ENCODE data around the gene BMERB1. TPM values are rescaled to one million over a fixed set of nuclear protein-coding genes. Genes with fewer than 3 reads are reported as not detected.

BMERB1 gene
- polyA plus RNA-seq, 1 donor (not counting 4 experiments of a cell fraction or from before 2014, with no cell fraction given) = 7.8 TPM

DNA sequence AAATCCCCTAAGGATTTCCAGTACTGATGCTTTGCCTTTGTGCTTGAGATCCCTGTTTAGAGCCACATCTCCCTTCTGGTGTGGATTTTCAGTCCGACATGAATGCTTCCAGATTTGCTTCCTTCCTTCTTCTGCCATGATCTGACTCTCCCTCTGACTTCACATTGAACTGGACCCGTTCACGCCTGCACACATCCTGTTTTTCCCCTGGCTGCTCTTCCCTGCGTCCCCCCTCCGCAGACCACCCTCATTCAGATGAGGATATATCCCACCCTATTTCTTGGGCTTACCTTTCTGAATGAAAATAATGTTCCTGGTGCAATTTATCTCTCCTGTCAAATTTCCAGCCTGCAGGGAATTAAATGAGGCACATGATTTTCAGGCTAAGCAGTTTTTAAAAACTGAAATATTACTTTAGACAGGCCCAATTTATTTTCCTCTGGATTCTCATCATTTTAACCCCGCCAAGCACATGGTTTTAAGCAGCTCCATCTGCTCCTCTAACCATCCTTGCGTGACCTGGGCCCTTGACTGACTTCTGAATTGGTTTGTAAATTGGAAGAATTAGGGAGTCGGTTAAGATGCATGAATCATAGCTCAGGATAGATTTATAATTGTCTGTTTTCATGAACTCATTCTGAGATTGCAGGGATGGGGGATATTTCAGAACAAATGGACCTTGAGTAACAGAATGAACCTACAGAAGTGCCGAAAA is 59.2 kb downstream of the BMERB1 start:
- Histone ChIP-seq H3K27ac (ENCODE audit: control insufficient read depth, insufficient read depth, low read length) (no peak overlapping the region), H3K79me2 (ENCODE audit: control insufficient read depth, insufficient read depth, low read length) (no peaks in the 10 kb centered on the region), H3K4me3 (ENCODE audit: control insufficient read depth in 2 of 3, extremely low read depth in 1 of 3, insufficient read depth in 2 of 3, low read depth in 1 of 3, low read length in 3 of 3) (no peak overlapping the region), H3K4me1 (ENCODE audit: control insufficient read depth, extremely low read depth, insufficient read depth, low read length) (peaks cover 3% of the 10 kb centered on the region), H3K4me2 (ENCODE audit: control insufficient read depth, extremely low read depth, insufficient read depth, low read depth, low read length) (no peak overlapping the region), H2AFZ (ENCODE audit: control insufficient read depth, low read length) (no peak overlapping the region), H3K9me3 (ENCODE audit: control insufficient read depth, low read depth, low read length) (no peaks in the 10 kb centered on the region), H3K36me3 (ENCODE audit: control insufficient read depth in 2 of 2, extremely low read depth in 1 of 2, insufficient read depth in 2 of 2, low read length in 2 of 2) (no peaks in the 10 kb centered on the region), H3K27me3 (ENCODE audit: control insufficient read depth, extremely low read depth, insufficient read depth, low read length) (no peaks in the 10 kb centered on the region), H3K9ac (ENCODE audit: control insufficient read depth, extremely low read depth, insufficient read depth, low read length) (no peak overlapping the region), H3K9me1 (ENCODE audit: control insufficient read depth, extremely low read depth, insufficient read depth, low read length) (no peaks in the 10 kb centered on the region), H4K20me1 (ENCODE audit: control insufficient read depth, extremely low read depth, insufficient read depth, low read length) (no peaks in the 10 kb centered on the region)
- no peak for DNase-seq (ENCODE audit: low read depth, low spot score)
- no peak for TF ChIP-seq EZH2 (IDR thresholded peaks at IDR 0.05; ENCODE audit: low read length)
- no peak for TF ChIP-seq CTCF (optimal IDR thresholded peaks at IDR 0.05 in 1 of 3, IDR thresholded peaks at IDR 0.05 in 1 of 3, conservative IDR thresholded peaks at IDR 0.05 in 1 of 3; ENCODE audit: extremely low read depth in 1 of 3, insufficient read depth in 2 of 3, low read length in 3 of 3)
- no peak for FAIRE-seq
- dilution Hi-C loops (cut with MboI; ENCODE audit: extremely low pct_ligation_motif_present, low sequenced_read_pairs) = no loop called here

DNA sequence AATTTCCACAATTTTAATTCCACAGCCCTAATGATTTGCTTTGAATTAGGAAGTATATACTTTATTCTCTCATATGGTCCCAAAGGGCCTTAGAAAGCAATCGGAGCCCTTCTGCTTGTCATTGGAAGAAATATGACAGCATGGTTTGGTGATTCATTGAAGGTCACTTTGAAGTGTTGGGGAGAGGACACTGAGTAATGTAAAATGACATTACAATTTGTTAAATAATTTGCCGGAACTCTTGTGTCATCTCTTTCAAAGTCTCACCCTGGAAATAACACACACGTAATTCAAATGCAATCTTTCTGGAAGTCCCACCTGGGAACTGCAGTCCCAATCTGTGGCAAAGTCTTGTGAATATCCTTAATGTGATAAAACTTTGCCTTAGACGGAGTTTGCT is 59.8 kb downstream of the BMERB1 start:
- no peaks in the 10 kb centered on the region for H3K9me1 ChIP-seq (ENCODE audit: control insufficient read depth, extremely low read depth, insufficient read depth, low read length)
- dilution Hi-C loops (cut with MboI; ENCODE audit: extremely low pct_ligation_motif_present, low sequenced_read_pairs) = no loop called here
- no peak overlapping the region for H3K4me3 ChIP-seq (ENCODE audit: control insufficient read depth in 2 of 3, extremely low read depth in 1 of 3, insufficient read depth in 2 of 3, low read depth in 1 of 3, low read length in 3 of 3)
- no peak overlapping the region for H3K4me2 ChIP-seq (ENCODE audit: control insufficient read depth, extremely low read depth, insufficient read depth, low read depth, low read length)
- H3K79me2 ChIP-seq (ENCODE audit: control insufficient read depth, insufficient read depth, low read length) = no peaks in the 10 kb centered on the region
- TF ChIP-seq EZH2 (IDR thresholded peaks at IDR 0.05; ENCODE audit: low read length) = no peak
- TF ChIP-seq CTCF (optimal IDR thresholded peaks at IDR 0.05 in 1 of 3, IDR thresholded peaks at IDR 0.05 in 1 of 3, conservative IDR thresholded peaks at IDR 0.05 in 1 of 3; ENCODE audit: extremely low read depth in 1 of 3, insufficient read depth in 2 of 3, low read length in 3 of 3) = no peak
- DNase-seq (ENCODE audit: low read depth, low spot score) (no peak), FAIRE-seq (no peak)
- no peaks in the 10 kb centered on the region for H4K20me1 ChIP-seq (ENCODE audit: control insufficient read depth, extremely low read depth, insufficient read depth, low read length)
- H3K27me3 ChIP-seq (ENCODE audit: control insufficient read depth, extremely low read depth, insufficient read depth, low read length) = no peaks in the 10 kb centered on the region
- no peak overlapping the region for H3K9ac ChIP-seq (ENCODE audit: control insufficient read depth, extremely low read depth, insufficient read depth, low read length)
- H3K36me3 ChIP-seq (ENCODE audit: control insufficient read depth in 2 of 2, extremely low read depth in 1 of 2, insufficient read depth in 2 of 2, low read length in 2 of 2) = no peaks in the 10 kb centered on the region
- no peak overlapping the region for H3K27ac ChIP-seq (ENCODE audit: control insufficient read depth, insufficient read depth, low read length)
- H2AFZ ChIP-seq (ENCODE audit: control insufficient read depth, low read length) = no peak overlapping the region
- no peaks in the 10 kb centered on the region for H3K9me3 ChIP-seq (ENCODE audit: control insufficient read depth, low read depth, low read length)
- peaks cover 3% of the 10 kb centered on the region for H3K4me1 ChIP-seq (ENCODE audit: control insufficient read depth, extremely low read depth, insufficient read depth, low read length)

Data from keratinocyte (primary cell).